ENCODE data around the gene HHATL. TPM values are rescaled to one million over a fixed set of nuclear protein-coding genes. Genes with fewer than 3 reads are reported as not detected.

HHATL gene
- total RNA-seq, 4 donors from 2014 or later = 2.3 TPM; not detected in 3

DNA sequence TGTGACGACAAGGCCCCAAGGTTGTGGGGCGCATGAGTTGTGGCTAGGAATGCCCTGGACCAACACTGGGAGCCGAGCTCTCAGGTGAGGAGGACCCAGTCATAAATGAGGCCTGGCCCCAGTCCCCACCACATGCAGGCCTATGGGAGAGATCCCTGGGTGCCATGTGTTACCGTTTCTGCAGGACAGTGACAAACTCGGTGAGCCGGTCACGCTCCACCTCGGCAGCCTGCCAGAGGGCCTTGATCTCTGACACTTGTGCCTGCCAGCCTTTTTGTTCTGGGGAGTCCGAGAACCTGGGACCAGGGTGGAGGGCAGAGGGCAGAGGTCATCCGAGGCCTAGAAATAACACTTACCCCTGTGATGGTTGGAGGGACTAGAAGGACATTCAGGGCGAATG is 27.7 kb upstream of the HHATL start:
- H3K27me3 ChIP-seq = no peaks in the 10 kb centered on the region
- peak in 1 of 2 donors; percentile 67 for DNase-seq (ENCODE audit: low spot score in 2 of 2)
- no peaks in the 10 kb centered on the region for H3K36me3 ChIP-seq
- H3K4me3 ChIP-seq = no peak overlapping the region
- H3K9me3 ChIP-seq = no peaks in the 10 kb centered on the region
- no peak overlapping the region for H3K27ac ChIP-seq
- no peak for TF ChIP-seq POLR2A (IDR thresholded peaks at IDR 0.05)
- TF ChIP-seq, protein P1, sequence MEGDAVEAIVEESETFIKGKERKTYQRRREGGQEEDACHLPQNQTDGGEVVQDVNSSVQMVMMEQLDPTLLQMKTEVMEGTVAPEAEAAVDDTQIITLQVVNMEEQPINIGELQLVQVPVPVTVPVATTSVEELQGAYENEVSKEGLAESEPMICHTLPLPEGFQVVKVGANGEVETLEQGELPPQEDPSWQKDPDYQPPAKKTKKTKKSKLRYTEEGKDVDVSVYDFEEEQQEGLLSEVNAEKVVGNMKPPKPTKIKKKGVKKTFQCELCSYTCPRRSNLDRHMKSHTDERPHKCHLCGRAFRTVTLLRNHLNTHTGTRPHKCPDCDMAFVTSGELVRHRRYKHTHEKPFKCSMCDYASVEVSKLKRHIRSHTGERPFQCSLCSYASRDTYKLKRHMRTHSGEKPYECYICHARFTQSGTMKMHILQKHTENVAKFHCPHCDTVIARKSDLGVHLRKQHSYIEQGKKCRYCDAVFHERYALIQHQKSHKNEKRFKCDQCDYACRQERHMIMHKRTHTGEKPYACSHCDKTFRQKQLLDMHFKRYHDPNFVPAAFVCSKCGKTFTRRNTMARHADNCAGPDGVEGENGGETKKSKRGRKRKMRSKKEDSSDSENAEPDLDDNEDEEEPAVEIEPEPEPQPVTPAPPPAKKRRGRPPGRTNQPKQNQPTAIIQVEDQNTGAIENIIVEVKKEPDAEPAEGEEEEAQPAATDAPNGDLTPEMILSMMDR (IDR thresholded peaks at IDR 0.05) = no peak
- TF ChIP-seq EP300 (IDR thresholded peaks at IDR 0.05) = no peak
- no peak for TF ChIP-seq POLR2AphosphoS5 (IDR thresholded peaks at IDR 0.05)
- H3K4me1 ChIP-seq = peaks cover 6% of the 10 kb centered on the region
- 88% methylated on average over 11 of the region's 11 CpGs for WGBS

- WGBS = 73% methylated on average over 6 of the region's 6 CpGs
- TF ChIP-seq POLR2AphosphoS5 (IDR thresholded peaks at IDR 0.05) = no peak
- DNase-seq (ENCODE audit: low spot score in 2 of 2) = peak in 1 of 2 donors; percentile 50
- no peaks in the 10 kb centered on the region for H3K27me3 ChIP-seq
- no peaks in the 10 kb centered on the region for H3K9me3 ChIP-seq
- no peak overlapping the region for H3K4me3 ChIP-seq
- no peak overlapping the region for H3K27ac ChIP-seq
- no peaks in the 10 kb centered on the region for H3K36me3 ChIP-seq
- H3K4me1 ChIP-seq = peaks cover 6% of the 10 kb centered on the region
Observed at GRCh38 chr3:42729404-42730145, 27.0 kb upstream of the HHATL start.

GRCh38 chr3:42728668-42729364 is 26.2 kb upstream of the HHATL start:
- DNase-seq (ENCODE audit: low spot score in 2 of 2) = no peak
- no peak for TF ChIP-seq EP300 (IDR thresholded peaks at IDR 0.05)
- no peak for TF ChIP-seq POLR2A (IDR thresholded peaks at IDR 0.05)
- no peak for TF ChIP-seq POLR2AphosphoS5 (IDR thresholded peaks at IDR 0.05)
- TF ChIP-seq, protein P1 (IDR thresholded peaks at IDR 0.05) = no peak
- Histone ChIP-seq H3K27ac (no peak overlapping the region), H3K4me3 (no peak overlapping the region), H3K27me3 (no peaks in the 10 kb centered on the region), H3K36me3 (no peaks in the 10 kb centered on the region), H3K9me3 (no peaks in the 10 kb centered on the region), H3K4me1 (peaks cover 6% of the 10 kb centered on the region)
- WGBS = 88% methylated on average over 3 of the region's 3 CpGs

- Histone ChIP-seq H3K4me3 (no peak overlapping the region), H3K27me3 (no peaks in the 10 kb centered on the region), H3K27ac (no peak overlapping the region), H3K36me3 (no peaks in the 10 kb centered on the region), H3K9me3 (no peaks in the 10 kb centered on the region), H3K4me1 (peaks cover 6% of the 10 kb centered on the region)
- TF ChIP-seq EP300 (IDR thresholded peaks at IDR 0.05) (no peak), POLR2AphosphoS5 (IDR thresholded peaks at IDR 0.05) (no peak), POLR2A (IDR thresholded peaks at IDR 0.05) (no peak)
- TF ChIP-seq, protein P1 (IDR thresholded peaks at IDR 0.05) = no peak
- peak; percentile 35 to 77 for DNase-seq (ENCODE audit: low spot score in 2 of 2)
- 27% methylated on average over 3 of the region's 3 CpGs for WGBS
Observed at GRCh38 chr3:42728056-42728455, 25.5 kb upstream of the HHATL start.

DNA sequence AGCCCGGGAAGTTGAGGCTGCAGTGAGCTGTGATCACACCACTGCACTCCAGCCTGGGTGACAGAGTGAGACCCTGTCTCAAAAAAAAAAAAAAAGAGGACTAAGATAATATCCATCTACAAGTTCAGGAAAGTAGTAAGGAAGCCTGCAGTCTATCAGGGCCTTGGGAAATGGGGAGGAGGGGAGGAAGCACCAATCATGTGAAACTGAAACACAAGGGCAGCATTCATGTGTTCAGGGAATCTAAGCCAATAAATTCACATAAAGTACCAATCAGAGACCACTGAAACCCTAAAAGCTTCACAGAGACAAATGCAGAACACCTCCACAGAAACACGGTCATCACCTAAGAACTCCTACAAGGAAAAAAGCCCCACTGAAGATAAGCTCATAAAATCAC is 22.9 kb upstream of the HHATL start:
- H3K9me3 ChIP-seq = no peaks in the 10 kb centered on the region
- 91% methylated on average over 2 of the region's 2 CpGs for WGBS
- no peaks in the 10 kb centered on the region for H3K36me3 ChIP-seq
- H3K27me3 ChIP-seq = no peaks in the 10 kb centered on the region
- peaks cover 6% of the 10 kb centered on the region for H3K4me1 ChIP-seq
- no peak overlapping the region for H3K4me3 ChIP-seq
- no peak overlapping the region for H3K27ac ChIP-seq
- TF ChIP-seq EP300 (IDR thresholded peaks at IDR 0.05) (no peak), POLR2AphosphoS5 (IDR thresholded peaks at IDR 0.05) (no peak), POLR2A (IDR thresholded peaks at IDR 0.05) (no peak)
- TF ChIP-seq, protein P1 (IDR thresholded peaks at IDR 0.05) = no peak
- no peak for DNase-seq (ENCODE audit: low spot score in 2 of 2)

Data from suprapubic skin (tissue), 4 donors.